Measurements from ENCODE around the gene RBP3. TPM values are rescaled to one million over a fixed set of nuclear protein-coding genes. Genes with fewer than 3 reads are reported as not detected.

Gene RBP3
- total RNA-seq, 4 donors from 2014 or later, result not detected

DNA sequence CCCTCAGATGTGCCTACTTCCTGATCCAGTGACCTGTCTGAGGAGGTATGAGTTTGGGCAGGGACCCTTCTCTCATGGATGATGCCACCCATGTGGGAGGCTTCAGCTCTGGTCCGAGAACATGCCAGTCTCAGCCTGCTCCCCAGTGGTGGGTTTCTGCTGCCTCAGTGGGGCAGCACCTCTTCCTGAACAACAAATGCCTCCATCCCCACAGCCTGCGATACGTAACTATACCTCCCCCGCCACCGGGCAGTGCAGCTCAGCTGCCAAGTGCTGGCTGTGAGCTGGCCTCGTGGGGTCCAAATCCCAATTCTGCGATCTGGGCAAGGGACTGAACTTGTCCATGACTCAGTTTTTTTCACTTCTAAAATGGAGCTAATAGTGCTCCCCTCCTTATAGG, 45.1 kb upstream of the RBP3 start:
- no peaks in the 10 kb centered on the region for H3K9me3 ChIP-seq
- H3K4me1 ChIP-seq, result no peaks in the 10 kb centered on the region
- no peak for DNase-seq
- intact Hi-C loops (cut with DNase I; ENCODE audit: low total_unique reads), result no loop called here
- no peak overlapping the region for H3K27ac ChIP-seq
- H3K27me3 ChIP-seq, result no peaks in the 10 kb centered on the region
- TF ChIP-seq POLR2A (IDR thresholded peaks at IDR 0.05), result no peak
- TF ChIP-seq, protein P1, sequence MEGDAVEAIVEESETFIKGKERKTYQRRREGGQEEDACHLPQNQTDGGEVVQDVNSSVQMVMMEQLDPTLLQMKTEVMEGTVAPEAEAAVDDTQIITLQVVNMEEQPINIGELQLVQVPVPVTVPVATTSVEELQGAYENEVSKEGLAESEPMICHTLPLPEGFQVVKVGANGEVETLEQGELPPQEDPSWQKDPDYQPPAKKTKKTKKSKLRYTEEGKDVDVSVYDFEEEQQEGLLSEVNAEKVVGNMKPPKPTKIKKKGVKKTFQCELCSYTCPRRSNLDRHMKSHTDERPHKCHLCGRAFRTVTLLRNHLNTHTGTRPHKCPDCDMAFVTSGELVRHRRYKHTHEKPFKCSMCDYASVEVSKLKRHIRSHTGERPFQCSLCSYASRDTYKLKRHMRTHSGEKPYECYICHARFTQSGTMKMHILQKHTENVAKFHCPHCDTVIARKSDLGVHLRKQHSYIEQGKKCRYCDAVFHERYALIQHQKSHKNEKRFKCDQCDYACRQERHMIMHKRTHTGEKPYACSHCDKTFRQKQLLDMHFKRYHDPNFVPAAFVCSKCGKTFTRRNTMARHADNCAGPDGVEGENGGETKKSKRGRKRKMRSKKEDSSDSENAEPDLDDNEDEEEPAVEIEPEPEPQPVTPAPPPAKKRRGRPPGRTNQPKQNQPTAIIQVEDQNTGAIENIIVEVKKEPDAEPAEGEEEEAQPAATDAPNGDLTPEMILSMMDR (IDR thresholded peaks at IDR 0.05), result no peak
- H3K36me3 ChIP-seq, result no peaks in the 10 kb centered on the region
- H3K4me3 ChIP-seq, result no peak overlapping the region

DNA sequence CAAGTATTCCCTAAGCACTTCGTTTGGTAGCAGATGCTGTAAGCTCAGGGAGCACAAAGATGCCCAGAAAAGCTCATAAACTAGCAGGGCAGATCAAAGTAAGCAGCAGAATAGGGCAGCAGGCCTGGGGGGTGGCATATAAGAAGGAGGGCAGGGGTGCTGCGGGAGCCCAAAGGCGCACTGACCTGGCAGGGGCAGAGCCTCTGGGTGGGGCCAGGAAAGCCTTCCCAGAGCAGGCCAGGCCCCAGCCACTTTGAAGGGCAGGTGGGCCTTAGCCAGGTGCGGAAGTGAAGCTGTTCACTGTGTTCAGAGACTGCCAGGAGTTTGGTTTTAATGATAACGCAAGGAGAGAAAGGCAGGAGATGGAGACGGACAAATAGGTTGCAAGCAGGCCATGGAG, 44.3 kb upstream of the RBP3 start:
- H3K36me3 ChIP-seq, result no peaks in the 10 kb centered on the region
- no peak for TF ChIP-seq POLR2A (IDR thresholded peaks at IDR 0.05)
- TF ChIP-seq, protein P1 (IDR thresholded peaks at IDR 0.05), result no peak
- no peaks in the 10 kb centered on the region for H3K4me1 ChIP-seq
- H3K4me3 ChIP-seq, result no peak overlapping the region
- no peak for DNase-seq
- intact Hi-C loops (cut with DNase I; ENCODE audit: low total_unique reads), result no loop called here
- H3K27me3 ChIP-seq, result no peaks in the 10 kb centered on the region
- no peak overlapping the region for H3K27ac ChIP-seq
- no peaks in the 10 kb centered on the region for H3K9me3 ChIP-seq

DNA sequence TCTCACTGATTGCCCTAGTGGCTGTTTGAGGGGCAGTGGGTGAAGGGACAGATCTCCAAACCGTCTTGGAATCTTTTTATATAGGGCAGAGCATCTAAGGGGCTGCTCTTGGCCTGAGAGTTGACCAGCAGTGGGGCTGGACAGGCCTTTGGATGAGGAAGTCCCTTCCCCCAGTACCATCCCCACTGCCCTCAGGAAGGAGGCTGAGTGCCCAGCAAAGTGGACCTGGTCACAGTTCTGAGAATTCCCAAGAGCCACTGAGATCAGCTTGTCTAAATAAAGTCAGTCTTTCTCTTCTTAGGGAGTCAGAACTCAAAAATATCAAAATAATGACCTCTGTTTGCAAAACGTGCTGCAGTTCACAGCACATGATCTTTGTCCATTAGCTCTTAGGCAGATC, 42.6 kb upstream of the RBP3 start:
- Histone ChIP-seq H3K9me3 (no peaks in the 10 kb centered on the region), H3K36me3 (no peaks in the 10 kb centered on the region), H3K4me1 (no peaks in the 10 kb centered on the region), H3K27me3 (no peaks in the 10 kb centered on the region), H3K4me3 (no peak overlapping the region), H3K27ac (no peak overlapping the region)
- DNase-seq, result no peak
- intact Hi-C loops (cut with DNase I; ENCODE audit: low total_unique reads), result no loop called here
- TF ChIP-seq POLR2A (IDR thresholded peaks at IDR 0.05), result no peak
- TF ChIP-seq, protein P1 (IDR thresholded peaks at IDR 0.05), result no peak

DNA sequence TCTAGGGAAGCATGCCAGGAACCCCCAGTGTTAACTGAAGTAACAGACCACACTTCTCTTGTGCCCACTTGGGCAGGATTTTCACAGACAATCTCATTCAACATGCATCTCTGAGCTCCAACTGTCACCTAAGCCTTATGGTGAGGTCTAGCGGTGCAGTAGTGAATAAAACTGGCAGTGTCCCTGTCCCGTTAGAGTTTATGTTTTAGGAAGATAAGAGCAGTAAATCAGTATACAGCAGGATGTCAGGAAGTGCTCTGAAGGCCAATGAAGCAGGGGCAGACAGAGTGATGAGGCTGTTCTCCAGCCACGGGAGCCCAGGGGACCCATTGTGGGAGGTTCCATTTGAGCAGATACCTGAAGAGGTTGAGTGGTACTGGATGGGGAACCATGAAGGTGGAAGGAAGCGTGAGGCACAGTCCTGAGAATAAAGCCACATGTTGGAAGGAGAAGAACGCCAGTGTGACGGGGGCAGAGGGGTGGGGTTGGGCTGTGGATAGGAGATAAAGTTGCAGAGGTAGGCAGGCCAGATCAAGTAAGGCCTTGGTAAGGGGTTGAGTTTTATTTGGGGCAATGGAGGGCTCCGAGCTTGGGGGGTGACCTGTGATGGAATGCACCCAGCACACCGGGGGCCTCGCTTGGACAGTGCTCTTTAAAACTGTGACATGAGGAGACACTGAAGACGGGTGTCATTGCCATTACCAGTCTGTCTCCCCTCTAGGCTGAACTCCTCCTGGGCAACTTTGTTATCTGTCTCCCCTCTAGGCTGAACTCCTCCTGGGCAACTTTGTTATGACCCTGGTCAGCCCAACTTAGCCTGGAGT, 41.6 kb upstream of the RBP3 start:
- no peaks in the 10 kb centered on the region for H3K36me3 ChIP-seq
- intact Hi-C loops (cut with DNase I; ENCODE audit: low total_unique reads), result no loop called here
- DNase-seq, result no peak

DNA sequence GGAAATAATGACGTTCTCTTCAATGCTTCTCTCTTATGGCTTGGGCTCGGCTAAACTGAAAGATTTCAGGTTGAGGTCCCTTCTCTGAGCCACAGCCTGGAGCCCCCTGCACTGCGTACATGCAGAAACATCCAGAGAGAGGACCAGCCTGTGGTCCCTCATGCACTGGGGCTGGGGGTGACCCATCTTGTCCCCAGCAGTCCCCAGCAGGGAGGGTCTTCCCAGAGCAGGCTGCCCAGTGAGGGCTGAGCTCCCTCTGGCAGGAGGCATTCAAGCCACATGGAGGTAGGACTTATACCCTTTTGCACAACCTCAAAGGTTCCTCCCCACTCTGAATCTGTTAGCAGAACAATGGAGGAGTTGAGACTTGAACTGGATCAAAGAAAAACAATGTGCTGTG, 40.8 kb upstream of the RBP3 start:
- intact Hi-C loops (cut with DNase I; ENCODE audit: low total_unique reads), result no loop called here

More for the DNA sequence above, 41.6 kb upstream of the RBP3 start:
- TF ChIP-seq, protein P1 (IDR thresholded peaks at IDR 0.05), result no peak
- no peak for TF ChIP-seq POLR2A (IDR thresholded peaks at IDR 0.05)
- H3K27ac ChIP-seq, result no peak overlapping the region
- no peaks in the 10 kb centered on the region for H3K27me3 ChIP-seq
- H3K9me3 ChIP-seq, result no peaks in the 10 kb centered on the region
- H3K4me3 ChIP-seq, result no peak overlapping the region
- no peaks in the 10 kb centered on the region for H3K4me1 ChIP-seq

More for the DNA sequence above, 40.8 kb upstream of the RBP3 start:
- DNase-seq, result no peak
- TF ChIP-seq, protein P1 (IDR thresholded peaks at IDR 0.05), result no peak
- no peak for TF ChIP-seq POLR2A (IDR thresholded peaks at IDR 0.05)
- Histone ChIP-seq H3K4me3 (no peak overlapping the region), H3K27me3 (no peaks in the 10 kb centered on the region), H3K36me3 (no peaks in the 10 kb centered on the region), H3K27ac (no peak overlapping the region), H3K4me1 (no peaks in the 10 kb centered on the region), H3K9me3 (no peaks in the 10 kb centered on the region)

Data from uterus (tissue), 4 donors.